ENCODE data around the gene CEP104. TPM values are rescaled to one million over a fixed set of nuclear protein-coding genes. Genes with fewer than 3 reads are reported as not detected.

The CEP104 gene
- total RNA-seq, 1 experiment from 2014 or later: 44.1 TPM

- DNase-seq (ENCODE audit: low read depth, low spot score) (no peak), ATAC-seq (no peak)
- Histone ChIP-seq H3K9me3 (ENCODE audit: control insufficient read depth in 1 of 2, insufficient read depth in 1 of 2, low read depth in 1 of 2, low read length in 2 of 2) (no peaks in the 10 kb centered on the region), H3K27ac (ENCODE audit: low read depth, low read length) (no peak overlapping the region), H3K9ac (ENCODE audit: low read length) (no peak overlapping the region), H4K20me1 (ENCODE audit: insufficient read depth) (no peaks in the 10 kb centered on the region), H3K79me2 (ENCODE audit: insufficient read depth, low read length) (no peaks in the 10 kb centered on the region), H3K4me2 (ENCODE audit: low read length) (no peak overlapping the region), H3K9me2 (ENCODE audit: insufficient read depth) (no peaks in the 10 kb centered on the region), H2AFZ (ENCODE audit: low read depth, low read length, poor library complexity, severe bottlenecking) (no peak overlapping the region), H3K36me3 (ENCODE audit: control insufficient read depth in 1 of 2, insufficient read depth in 2 of 2, low read length in 2 of 2) (no peaks in the 10 kb centered on the region), H3K27me3 (ENCODE audit: insufficient read depth, low read length) (no peaks in the 10 kb centered on the region), H3K4me3 (replicated peaks in 1 of 2; ENCODE audit: low read depth in 1 of 2, low read length in 2 of 2) (no peak overlapping the region), H3K4me1 (ENCODE audit: control insufficient read depth in 1 of 2, insufficient read depth in 2 of 2, low read length in 2 of 2) (peaks cover 7 to 10% of the 10 kb centered on the region in 2 experiments; a peak in 3 of 4 replicates)
- ChIA-PET RAD21 (ENCODE audit: low non-redundant PET in 1 of 2, low total read pairs in 2 of 2, uncharacterized antibody in 2 of 2, unreplicated experiment in 2 of 2) (no interaction called here), CTCF (no interaction called here), POLR2A (no interaction called here)
- TF ChIP-seq SP1 (IDR thresholded peaks at IDR 0.05; ENCODE audit: low read depth) (no peak), POLR2A (IDR thresholded peaks at IDR 0.05; ENCODE audit: borderline replicate concordance, extremely low read depth, insufficient read depth, insufficient read length) (no peak), EZH2phosphoT487 (IDR thresholded peaks at IDR 0.05; ENCODE audit: borderline replicate concordance) (no peak), CBX3 (IDR thresholded peaks at IDR 0.05; ENCODE audit: low read depth) (no peak), POLR2AphosphoS5 (IDR thresholded peaks at IDR 0.05; ENCODE audit: low read depth, low read length) (no peak), MAX (IDR thresholded peaks at IDR 0.05) (no peak), FOSL1 (IDR thresholded peaks at IDR 0.05; ENCODE audit: low read depth) (no peak), ZNF274 (IDR thresholded peaks at IDR 0.05; ENCODE audit: low read depth, low read length) (no peak), REST (IDR thresholded peaks at IDR 0.05; ENCODE audit: low read depth) (no peak), ZFX (IDR thresholded peaks at IDR 0.05) (no peak), EGR1 (IDR thresholded peaks at IDR 0.05; ENCODE audit: low read depth) (no peak), ELF1 (IDR thresholded peaks at IDR 0.05; ENCODE audit: borderline replicate concordance, low read depth) (no peak), RAD21 (IDR thresholded peaks at IDR 0.05; ENCODE audit: low read depth) (no peak), EZH2 (IDR thresholded peaks at IDR 0.05) (no peak), SRF (IDR thresholded peaks at IDR 0.05; ENCODE audit: low read depth) (no peak), ATF3 (IDR thresholded peaks at IDR 0.05) (no peak), YY1 (IDR thresholded peaks at IDR 0.05; ENCODE audit: extremely low read depth, insufficient replicate concordance, low read depth, low read length) (no peak), JUND (IDR thresholded peaks at IDR 0.05) (no peak), SIN3A (IDR thresholded peaks at IDR 0.05; ENCODE audit: low read depth) (no peak), CTCF (IDR thresholded peaks at IDR 0.05 in 2 of 3, conservative IDR thresholded peaks at IDR 0.05 in 1 of 3; ENCODE audit: borderline replicate concordance in 1 of 3, insufficient read depth in 1 of 3, low read depth in 2 of 3, low read length in 2 of 3) (no peak)
- intact Hi-C loops (cut with micrococcal nuclease): no loop called here
- BruUV-seq (replicated peaks): no TSS peak
Observed at GRCh38 chr1:3814771-3815561, 42.0 kb downstream of the CEP104 start.

Data from HCT116 (cell line).